ENCODE data around the gene SAAL1.

GRCh38 chr11:18108254-18108653, 2.4 kb upstream of the SAAL1 start:
- TF ChIP-seq, protein P1, sequence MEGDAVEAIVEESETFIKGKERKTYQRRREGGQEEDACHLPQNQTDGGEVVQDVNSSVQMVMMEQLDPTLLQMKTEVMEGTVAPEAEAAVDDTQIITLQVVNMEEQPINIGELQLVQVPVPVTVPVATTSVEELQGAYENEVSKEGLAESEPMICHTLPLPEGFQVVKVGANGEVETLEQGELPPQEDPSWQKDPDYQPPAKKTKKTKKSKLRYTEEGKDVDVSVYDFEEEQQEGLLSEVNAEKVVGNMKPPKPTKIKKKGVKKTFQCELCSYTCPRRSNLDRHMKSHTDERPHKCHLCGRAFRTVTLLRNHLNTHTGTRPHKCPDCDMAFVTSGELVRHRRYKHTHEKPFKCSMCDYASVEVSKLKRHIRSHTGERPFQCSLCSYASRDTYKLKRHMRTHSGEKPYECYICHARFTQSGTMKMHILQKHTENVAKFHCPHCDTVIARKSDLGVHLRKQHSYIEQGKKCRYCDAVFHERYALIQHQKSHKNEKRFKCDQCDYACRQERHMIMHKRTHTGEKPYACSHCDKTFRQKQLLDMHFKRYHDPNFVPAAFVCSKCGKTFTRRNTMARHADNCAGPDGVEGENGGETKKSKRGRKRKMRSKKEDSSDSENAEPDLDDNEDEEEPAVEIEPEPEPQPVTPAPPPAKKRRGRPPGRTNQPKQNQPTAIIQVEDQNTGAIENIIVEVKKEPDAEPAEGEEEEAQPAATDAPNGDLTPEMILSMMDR (conservative IDR thresholded peaks at IDR 0.05; ENCODE audit: low read length): no peak
- no peak for TF ChIP-seq EZH2phosphoT487 (IDR thresholded peaks at IDR 0.05; ENCODE audit: borderline replicate concordance, low read depth, low read length)
